ENCODE measurements around the gene FOXS1. TPM values are rescaled to one million over a fixed set of nuclear protein-coding genes. Genes with fewer than 3 reads are reported as not detected.

The FOXS1 gene
- total and polyA plus RNA-seq, 2 experiments from 2014 or later, result 0.26 TPM; not detected in 1

DNA sequence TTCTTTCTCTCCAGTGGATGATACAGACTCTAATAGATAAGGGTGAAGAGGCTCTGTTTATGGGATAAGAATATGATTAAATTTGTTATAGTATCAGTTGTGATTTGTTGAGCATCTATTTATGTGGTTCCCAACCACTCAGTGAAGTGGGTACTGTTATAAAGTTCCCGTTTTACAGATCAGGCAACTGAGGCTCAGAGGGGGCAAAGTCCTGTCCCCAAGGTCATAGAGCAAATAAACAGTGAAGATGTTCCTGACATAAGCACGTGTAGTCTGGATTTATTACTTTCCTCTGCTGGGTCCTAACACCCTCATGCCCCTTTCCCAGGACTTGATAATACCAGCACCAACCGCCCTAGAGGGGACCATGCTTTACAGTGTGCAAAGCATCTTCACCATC, 20.8 kb upstream of the FOXS1 start:
- Histone ChIP-seq H3K4me3 (no peak overlapping the region), H3K79me2 (replicated peaks; ENCODE audit: insufficient read depth) (no peaks in the 10 kb centered on the region), H4K20me1 (replicated peaks; ENCODE audit: insufficient read depth) (no peaks in the 10 kb centered on the region; the same call in 1 of the 2 replicates), H3K4me2 (no peak overlapping the region), H3K27me3 (ENCODE audit: insufficient read depth) (peaks cover 62% of the 10 kb centered on the region), H3K9me2 (ENCODE audit: insufficient read depth) (no peaks in the 10 kb centered on the region), H3K36me3 (ENCODE audit: insufficient read depth) (no peaks in the 10 kb centered on the region), H3F3A (replicated peaks; ENCODE audit: low read depth) (peaks cover 18% of the 10 kb centered on the region; the same call in 1 of the 2 replicates), H3K27ac (ENCODE audit: low read depth) (no peak overlapping the region), H2AFZ (no peak overlapping the region), H3K4me1 (ENCODE audit: insufficient read depth) (peaks cover 25% of the 10 kb centered on the region; the same call in 1 of the 2 replicates)
- Mint-ChIP-seq H3K27me3 (ENCODE audit: insufficient read depth, low read depth, poor library complexity) (peaks cover 37% of the 10 kb centered on the region), H3K4me1 (peaks cover 13% of the 10 kb centered on the region; the same call in 2 of the 3 replicates), H3K36me3 (ENCODE audit: low read depth) (no peaks in the 10 kb centered on the region; the same call in 2 of the 3 replicates), H3K9me3 (peaks cover 51% of the 10 kb centered on the region), H3K27ac (no peak overlapping the region), H3K4me3 (no peak overlapping the region)
- TF ChIP-seq, protein P1, sequence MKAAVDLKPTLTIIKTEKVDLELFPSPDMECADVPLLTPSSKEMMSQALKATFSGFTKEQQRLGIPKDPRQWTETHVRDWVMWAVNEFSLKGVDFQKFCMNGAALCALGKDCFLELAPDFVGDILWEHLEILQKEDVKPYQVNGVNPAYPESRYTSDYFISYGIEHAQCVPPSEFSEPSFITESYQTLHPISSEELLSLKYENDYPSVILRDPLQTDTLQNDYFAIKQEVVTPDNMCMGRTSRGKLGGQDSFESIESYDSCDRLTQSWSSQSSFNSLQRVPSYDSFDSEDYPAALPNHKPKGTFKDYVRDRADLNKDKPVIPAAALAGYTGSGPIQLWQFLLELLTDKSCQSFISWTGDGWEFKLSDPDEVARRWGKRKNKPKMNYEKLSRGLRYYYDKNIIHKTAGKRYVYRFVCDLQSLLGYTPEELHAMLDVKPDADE (IDR thresholded peaks at IDR 0.05), result no peak
- TF ChIP-seq CREB1 (CRISPR knock-in tag; IDR thresholded peaks at IDR 0.05; ENCODE audit: low read depth), result no peak
- TF ChIP-seq ZNF331 (CRISPR knock-in tag; IDR thresholded peaks at IDR 0.05; ENCODE audit: low read depth), result no peak
- no peak for TF ChIP-seq EZH2 (IDR thresholded peaks at IDR 0.05; ENCODE audit: low read depth, unreplicated experiment)
- no peak for TF ChIP-seq ZNF114 (CRISPR knock-in tag; IDR thresholded peaks at IDR 0.05)
- TF ChIP-seq, protein P2, sequence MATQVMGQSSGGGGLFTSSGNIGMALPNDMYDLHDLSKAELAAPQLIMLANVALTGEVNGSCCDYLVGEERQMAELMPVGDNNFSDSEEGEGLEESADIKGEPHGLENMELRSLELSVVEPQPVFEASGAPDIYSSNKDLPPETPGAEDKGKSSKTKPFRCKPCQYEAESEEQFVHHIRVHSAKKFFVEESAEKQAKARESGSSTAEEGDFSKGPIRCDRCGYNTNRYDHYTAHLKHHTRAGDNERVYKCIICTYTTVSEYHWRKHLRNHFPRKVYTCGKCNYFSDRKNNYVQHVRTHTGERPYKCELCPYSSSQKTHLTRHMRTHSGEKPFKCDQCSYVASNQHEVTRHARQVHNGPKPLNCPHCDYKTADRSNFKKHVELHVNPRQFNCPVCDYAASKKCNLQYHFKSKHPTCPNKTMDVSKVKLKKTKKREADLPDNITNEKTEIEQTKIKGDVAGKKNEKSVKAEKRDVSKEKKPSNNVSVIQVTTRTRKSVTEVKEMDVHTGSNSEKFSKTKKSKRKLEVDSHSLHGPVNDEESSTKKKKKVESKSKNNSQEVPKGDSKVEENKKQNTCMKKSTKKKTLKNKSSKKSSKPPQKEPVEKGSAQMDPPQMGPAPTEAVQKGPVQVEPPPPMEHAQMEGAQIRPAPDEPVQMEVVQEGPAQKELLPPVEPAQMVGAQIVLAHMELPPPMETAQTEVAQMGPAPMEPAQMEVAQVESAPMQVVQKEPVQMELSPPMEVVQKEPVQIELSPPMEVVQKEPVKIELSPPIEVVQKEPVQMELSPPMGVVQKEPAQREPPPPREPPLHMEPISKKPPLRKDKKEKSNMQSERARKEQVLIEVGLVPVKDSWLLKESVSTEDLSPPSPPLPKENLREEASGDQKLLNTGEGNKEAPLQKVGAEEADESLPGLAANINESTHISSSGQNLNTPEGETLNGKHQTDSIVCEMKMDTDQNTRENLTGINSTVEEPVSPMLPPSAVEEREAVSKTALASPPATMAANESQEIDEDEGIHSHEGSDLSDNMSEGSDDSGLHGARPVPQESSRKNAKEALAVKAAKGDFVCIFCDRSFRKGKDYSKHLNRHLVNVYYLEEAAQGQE (IDR thresholded peaks at IDR 0.05; ENCODE audit: unreplicated experiment), result no peak
- no peak for DNase-seq (ENCODE audit: low spot score)
- no peak for ATAC-seq

DNA sequence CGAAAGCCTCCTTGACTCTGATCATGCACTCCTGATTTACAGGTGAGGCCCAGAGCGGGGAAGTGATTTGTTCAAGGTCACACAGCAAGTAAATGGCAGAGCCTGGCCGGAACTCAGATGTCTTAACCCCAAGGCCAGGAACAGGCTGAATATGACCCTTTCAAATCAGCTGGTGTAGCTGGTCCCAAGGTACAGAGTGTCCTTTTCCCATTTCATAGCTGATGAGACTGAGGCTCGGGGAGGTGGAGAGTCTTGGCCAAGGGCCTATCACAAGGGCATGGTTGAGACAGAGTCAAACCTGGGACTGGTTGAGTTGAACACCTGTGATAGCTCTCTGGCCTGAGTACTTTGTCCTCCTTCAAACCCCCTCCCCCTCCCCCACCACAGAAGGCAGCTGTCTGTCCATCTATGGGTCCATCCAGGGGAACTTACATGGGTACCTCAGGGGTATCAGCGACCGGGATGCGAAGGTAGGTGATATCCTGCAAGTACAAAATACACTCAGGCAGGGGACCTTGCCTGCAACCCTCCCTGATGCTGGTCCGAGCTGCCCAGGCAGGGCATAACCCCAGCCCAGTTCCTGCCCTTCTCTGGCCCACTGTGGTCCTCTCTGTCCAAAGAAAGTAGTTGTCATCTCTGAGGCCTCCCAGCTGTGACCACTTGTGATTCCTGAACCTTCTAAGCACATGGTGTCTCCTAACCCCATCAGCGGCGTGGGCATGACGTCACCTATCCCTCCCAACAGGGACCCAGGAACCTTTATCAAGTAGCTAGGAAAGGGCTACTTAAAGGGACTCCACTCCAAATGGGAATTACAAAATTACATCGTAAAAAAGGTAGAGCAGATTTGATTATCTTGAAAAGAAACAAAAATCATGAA, 19.4 kb upstream of the FOXS1 start:
- Mint-ChIP-seq H3K27ac (no peak overlapping the region), H3K4me3 (no peak overlapping the region; the same call in 2 of the 3 replicates), H3K27me3 (ENCODE audit: insufficient read depth, low read depth, poor library complexity) (peaks cover 39% of the 10 kb centered on the region), H3K9me3 (peaks cover 49% of the 10 kb centered on the region), H3K4me1 (peaks cover 15% of the 10 kb centered on the region; the same call in 2 of the 3 replicates), H3K36me3 (ENCODE audit: low read depth) (no peaks in the 10 kb centered on the region; the same call in 2 of the 3 replicates)
- DNase-seq (ENCODE audit: low spot score), result no peak
- Histone ChIP-seq H3K4me2 (no peak overlapping the region), H3F3A (replicated peaks; ENCODE audit: low read depth) (peaks cover 28% of the 10 kb centered on the region), H3K36me3 (ENCODE audit: insufficient read depth) (no peaks in the 10 kb centered on the region), H2AFZ (no peak overlapping the region), H3K4me3 (no peak overlapping the region), H4K20me1 (replicated peaks; ENCODE audit: insufficient read depth) (no peaks in the 10 kb centered on the region; the same call in 1 of the 2 replicates), H3K27me3 (ENCODE audit: insufficient read depth) (peaks cover 58% of the 10 kb centered on the region), H3K4me1 (ENCODE audit: insufficient read depth) (peaks cover 31% of the 10 kb centered on the region; the same call in 1 of the 2 replicates), H3K9me2 (ENCODE audit: insufficient read depth) (no peaks in the 10 kb centered on the region), H3K27ac (ENCODE audit: low read depth) (no peak overlapping the region), H3K79me2 (replicated peaks; ENCODE audit: insufficient read depth) (no peaks in the 10 kb centered on the region)
- no peak for TF ChIP-seq CREB1 (CRISPR knock-in tag; IDR thresholded peaks at IDR 0.05; ENCODE audit: low read depth)
- no peak for ATAC-seq
